ENCODE data around the gene CHKB. TPM values are rescaled to one million over a fixed set of nuclear protein-coding genes. Genes with fewer than 3 reads are reported as not detected.

CHKB gene
- total RNA-seq, 1 donor from 2014 or later, result 116 TPM

DNA sequence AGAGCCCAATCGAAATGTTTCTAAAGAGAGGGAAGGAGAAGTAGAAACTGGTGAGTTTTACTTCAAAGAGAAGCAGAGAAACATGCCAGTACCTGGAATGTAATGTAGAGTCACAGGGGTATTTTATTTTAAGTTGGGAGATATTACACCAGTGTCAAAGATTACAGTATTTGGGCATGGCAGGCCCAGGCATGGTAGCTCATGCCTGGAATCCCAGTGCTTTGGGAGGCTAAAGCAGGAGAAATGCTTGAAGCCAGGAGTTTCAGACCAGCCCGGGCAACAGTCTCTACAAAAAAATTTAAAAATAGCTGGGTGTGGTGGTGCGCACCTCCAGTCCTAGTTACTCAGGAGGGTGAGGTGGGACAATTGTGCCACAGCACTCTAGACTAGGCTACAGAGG lies 22.6 kb downstream of the CHKB start:
- TF ChIP-seq, protein P1, sequence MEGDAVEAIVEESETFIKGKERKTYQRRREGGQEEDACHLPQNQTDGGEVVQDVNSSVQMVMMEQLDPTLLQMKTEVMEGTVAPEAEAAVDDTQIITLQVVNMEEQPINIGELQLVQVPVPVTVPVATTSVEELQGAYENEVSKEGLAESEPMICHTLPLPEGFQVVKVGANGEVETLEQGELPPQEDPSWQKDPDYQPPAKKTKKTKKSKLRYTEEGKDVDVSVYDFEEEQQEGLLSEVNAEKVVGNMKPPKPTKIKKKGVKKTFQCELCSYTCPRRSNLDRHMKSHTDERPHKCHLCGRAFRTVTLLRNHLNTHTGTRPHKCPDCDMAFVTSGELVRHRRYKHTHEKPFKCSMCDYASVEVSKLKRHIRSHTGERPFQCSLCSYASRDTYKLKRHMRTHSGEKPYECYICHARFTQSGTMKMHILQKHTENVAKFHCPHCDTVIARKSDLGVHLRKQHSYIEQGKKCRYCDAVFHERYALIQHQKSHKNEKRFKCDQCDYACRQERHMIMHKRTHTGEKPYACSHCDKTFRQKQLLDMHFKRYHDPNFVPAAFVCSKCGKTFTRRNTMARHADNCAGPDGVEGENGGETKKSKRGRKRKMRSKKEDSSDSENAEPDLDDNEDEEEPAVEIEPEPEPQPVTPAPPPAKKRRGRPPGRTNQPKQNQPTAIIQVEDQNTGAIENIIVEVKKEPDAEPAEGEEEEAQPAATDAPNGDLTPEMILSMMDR (IDR thresholded peaks at IDR 0.05; ENCODE audit: unreplicated experiment), result no peak
- Mint-ChIP-seq H3K9me3 (no peaks in the 10 kb centered on the region), H3K27me3 (ENCODE audit: low read depth) (peaks cover 8% of the 10 kb centered on the region)

DNA sequence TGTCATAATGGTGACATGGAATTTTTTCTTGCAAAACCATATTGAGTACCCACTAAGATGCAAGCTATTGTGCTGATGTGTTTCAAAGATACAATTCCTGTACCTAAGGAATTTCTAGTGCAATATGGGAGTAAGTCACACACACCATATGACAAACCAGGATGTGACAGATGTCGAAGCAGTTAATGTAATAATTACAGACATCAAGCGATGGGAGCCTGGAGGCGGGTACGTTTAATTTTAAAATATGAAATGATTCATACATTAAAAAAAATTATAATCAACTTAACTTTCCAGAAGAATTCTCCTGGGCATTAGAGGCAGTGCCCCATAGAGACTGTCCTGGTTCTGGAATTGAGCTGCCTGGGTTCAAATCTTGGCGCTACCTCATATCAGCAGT lies 25.9 kb downstream of the CHKB start:
- Mint-ChIP-seq H3K36me3 (no peaks in the 10 kb centered on the region), H3K27ac (no peak overlapping the region), H3K9me3 (no peaks in the 10 kb centered on the region), H3K4me3 (no peak overlapping the region), H3K27me3 (ENCODE audit: low read depth) (peaks cover 8% of the 10 kb centered on the region), H3K4me1 (peaks cover 2% of the 10 kb centered on the region)
- TF ChIP-seq, protein P1 (IDR thresholded peaks at IDR 0.05; ENCODE audit: unreplicated experiment), result no peak
- DNase-seq (ENCODE audit: low spot score in 2 of 2, unreplicated experiment in 2 of 2), result no peak

More for the DNA sequence above, 22.6 kb downstream of the CHKB start:
- Mint-ChIP-seq H3K36me3 (no peaks in the 10 kb centered on the region), H3K4me3 (no peak overlapping the region), H3K4me1 (peaks cover 12% of the 10 kb centered on the region), H3K27ac (no peak overlapping the region)
- no peak for DNase-seq (ENCODE audit: low spot score in 2 of 2, unreplicated experiment in 2 of 2)

DNA sequence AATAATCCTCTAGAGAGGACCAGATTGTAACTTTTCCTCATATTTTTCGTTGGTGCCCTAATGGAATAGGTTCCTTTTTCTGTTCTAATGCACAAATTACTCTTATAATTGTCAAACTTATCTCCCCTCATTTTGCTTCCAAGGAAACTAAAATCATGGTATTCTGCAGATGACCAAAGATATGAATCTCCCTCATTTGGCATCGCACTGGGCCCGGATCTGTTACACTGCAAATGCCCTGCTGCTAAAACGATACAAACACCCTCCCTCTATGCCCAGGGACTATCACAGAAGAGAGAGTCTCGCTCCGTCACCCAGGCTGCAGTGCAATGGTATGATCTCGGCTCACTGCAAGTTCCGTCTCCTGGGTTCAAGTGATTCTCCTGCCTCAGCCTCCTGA lies 29.3 kb downstream of the CHKB start:
- TF ChIP-seq, protein P1 (IDR thresholded peaks at IDR 0.05; ENCODE audit: unreplicated experiment), result no peak
- H3K9me3 Mint-ChIP-seq, result no peaks in the 10 kb centered on the region

DNA sequence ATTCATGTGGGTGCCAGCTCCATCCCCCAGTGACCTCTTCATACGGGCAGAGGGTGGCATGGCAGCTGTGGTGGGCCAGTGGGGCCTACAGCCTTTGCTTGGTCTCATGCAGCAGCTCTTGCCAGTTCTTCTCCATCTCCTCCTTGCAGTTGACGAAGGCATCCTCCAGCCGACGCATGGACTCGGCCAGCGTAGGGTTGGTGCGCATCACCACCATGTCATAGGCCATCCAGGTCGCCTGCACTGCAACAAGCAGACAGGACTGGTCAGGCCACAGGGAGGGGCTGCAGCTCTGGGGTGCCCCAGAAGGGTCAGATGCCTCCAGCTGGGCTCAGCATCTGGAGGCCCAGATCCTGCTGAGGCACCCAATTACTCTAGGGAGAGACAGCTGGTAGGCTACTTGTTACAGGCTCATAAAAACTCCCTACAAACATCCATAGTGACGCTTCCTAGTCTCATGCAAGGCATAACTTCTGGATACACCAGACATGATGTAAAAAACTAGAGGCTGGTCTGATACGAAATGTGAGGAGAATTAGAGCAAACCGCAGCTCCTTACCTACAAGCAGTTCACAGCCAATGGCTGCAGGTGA lies 31.4 kb downstream of the CHKB start:
- Mint-ChIP-seq H3K4me1 (peaks cover 2% of the 10 kb centered on the region), H3K9me3 (no peaks in the 10 kb centered on the region), H3K36me3 (no peaks in the 10 kb centered on the region), H3K4me3 (no peak overlapping the region), H3K27ac (no peak overlapping the region), H3K27me3 (ENCODE audit: low read depth) (peaks cover 3% of the 10 kb centered on the region)
- no peak for DNase-seq (ENCODE audit: low spot score in 2 of 2, unreplicated experiment in 2 of 2)
- TF ChIP-seq, protein P1 (IDR thresholded peaks at IDR 0.05; ENCODE audit: unreplicated experiment), result no peak

More for the DNA sequence above, 29.3 kb downstream of the CHKB start:
- Mint-ChIP-seq H3K4me3 (no peak overlapping the region), H3K4me1 (peaks cover 2% of the 10 kb centered on the region), H3K36me3 (no peaks in the 10 kb centered on the region), H3K27me3 (ENCODE audit: low read depth) (peaks cover 3% of the 10 kb centered on the region), H3K27ac (no peak overlapping the region)
- DNase-seq (ENCODE audit: low spot score in 2 of 2, unreplicated experiment in 2 of 2), result no peak

DNA sequence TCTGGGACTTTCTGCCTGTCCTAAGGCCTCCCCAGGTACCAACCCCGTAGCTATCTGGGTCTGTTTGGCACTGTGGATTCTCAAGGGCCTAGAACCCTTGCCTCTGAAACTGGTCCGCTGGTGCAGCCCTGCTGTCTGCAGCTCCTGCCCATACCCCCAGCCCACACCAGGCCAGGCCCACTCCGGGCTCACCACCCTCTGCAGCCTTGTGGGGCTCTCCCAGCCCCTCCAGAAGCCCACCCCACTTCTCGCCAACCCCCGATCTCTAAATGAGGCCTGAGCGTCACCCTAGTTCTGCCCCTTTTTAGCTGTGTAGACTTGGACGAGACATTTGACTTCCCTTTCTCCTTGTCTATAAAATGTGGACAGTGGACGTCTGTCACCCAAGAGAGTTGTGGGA lies 32.3 kb downstream of the CHKB start:
- Mint-ChIP-seq H3K27me3 (ENCODE audit: low read depth) (no peaks in the 10 kb centered on the region), H3K27ac (no peak overlapping the region), H3K4me3 (no peak overlapping the region), H3K4me1 (peaks cover 5% of the 10 kb centered on the region), H3K9me3 (no peaks in the 10 kb centered on the region), H3K36me3 (no peaks in the 10 kb centered on the region)
- TF ChIP-seq, protein P1 (IDR thresholded peaks at IDR 0.05; ENCODE audit: unreplicated experiment), result no peak
- no peak for DNase-seq (ENCODE audit: low spot score in 2 of 2, unreplicated experiment in 2 of 2)

Data from mesothelial cell of epicardium (in vitro differentiated cells).